IMR-90 (cell line): ENCODE measurements around the gene KCP. TPM values are rescaled to one million over a fixed set of nuclear protein-coding genes. Genes with fewer than 3 reads are reported as not detected.

ENCODE experiments used
- ATAC-seq: fragments of 200-7000 bp; cut with Tn5 transposase; 2 replicates; pipeline ENCODE4 v1.9.1; 2020; ENCODE audit warnings: low read depth, mild to moderate bottlenecking, moderate library complexity
- BruUV-seq: library from RNA; stranded (reverse); fragments of 400-500 nt; replicated peaks from 2 replicates; lab custom pipeline; 2021; lab: Mats Ljungman, UMichigan
- CTCF ChIA-PET: fragments of 300-600 bp; formaldehyde crosslinking; extraction: SDS; loops from one replicate; lab custom pipeline; 2021; ENCODE audit warnings: antibody characterized with exemption; lab: Yijun Ruan, JAX
- POLR2A ChIA-PET: fragments of 300-600 bp; sonication (Branson Sonifier 250); formaldehyde crosslinking; loops from one replicate; lab custom pipeline; 2022; ENCODE audit warnings: antibody characterized with exemption; ENCODE audit not compliant: unreplicated experiment; lab: Charles Lee
- DNase-seq: peaks from one replicate; pipeline ENCODE4 v3.0.0; 2013
- H2AFZ ChIP-seq: replicated peaks from 2 replicates; pipeline ENCODE3; 2013; ENCODE audit warnings: low read length, mild to moderate bottlenecking; ENCODE audit not compliant: poor library complexity
- H2AK5ac ChIP-seq: 2 replicates; pipeline ENCODE4 v1.6.1; 2013; ENCODE audit warnings: low read depth, low read length, inconsistent platforms
- H2AK9ac ChIP-seq: replicated peaks from 2 replicates; pipeline ENCODE3; 2013; ENCODE audit warnings: mild to moderate bottlenecking, low read depth, low read length, moderate library complexity; ENCODE audit not compliant: poor library complexity
- H2BK120ac ChIP-seq: 2 replicates; pipeline ENCODE4 v1.6.1; 2013; ENCODE audit warnings: low read depth, low read length, inconsistent platforms
- H2BK15ac ChIP-seq: 3 replicates; pipeline ENCODE4 v1.6.1; 2013; ENCODE audit warnings: low read depth, low read length, inconsistent platforms
- H2BK20ac ChIP-seq: 2 replicates; pipeline ENCODE4 v1.6.1; 2013; ENCODE audit warnings: low read depth, mild to moderate bottlenecking, inconsistent platforms, low read length, moderate library complexity
- H2BK5ac ChIP-seq: 2 replicates; pipeline ENCODE4 v1.6.1; 2013; ENCODE audit warnings: mild to moderate bottlenecking, low read depth, low read length, inconsistent platforms; ENCODE audit not compliant: poor library complexity, severe bottlenecking
- H3K14ac ChIP-seq: replicated peaks from 2 replicates; pipeline ENCODE4 v1.6.1; 2013; ENCODE audit warnings: low read depth, low read length, inconsistent platforms
- H3K18ac ChIP-seq: 2 replicates; pipeline ENCODE4 v1.6.1; 2013; ENCODE audit warnings: low read depth, low read length, control low read depth
- H3K23ac ChIP-seq: 2 replicates; pipeline ENCODE4 v1.6.1; 2013; ENCODE audit warnings: low read depth, low read length, inconsistent platforms
- H3K27ac ChIP-seq: 2 replicates; pipeline ENCODE4 v1.5.1; 2013; ENCODE audit warnings: mild to moderate bottlenecking, control low read depth, low read length; ENCODE audit not compliant: insufficient read depth
- H3K27me3 ChIP-seq: 2 replicates; pipeline ENCODE4 v1.6.1; 2013; ENCODE audit warnings: low read length; ENCODE audit not compliant: control insufficient read depth, insufficient read depth
- H3K36me3 ChIP-seq: 2 replicates; pipeline ENCODE4 v1.6.1; 2013; ENCODE audit warnings: low read length, mixed read lengths; ENCODE audit not compliant: control insufficient read depth, insufficient read depth
- H3K4ac ChIP-seq: 2 replicates; pipeline ENCODE4 v1.6.1; 2013; ENCODE audit warnings: low read depth, low read length, inconsistent platforms
- H3K4me1 ChIP-seq: 2 replicates; pipeline ENCODE4 v1.6.1; 2013; ENCODE audit warnings: low read length, mixed read lengths; ENCODE audit not compliant: control insufficient read depth, insufficient read depth
- H3K4me2 ChIP-seq: 2 replicates; pipeline ENCODE4 v1.6.1; 2013; ENCODE audit warnings: low read depth, mild to moderate bottlenecking, control low read depth, low read length, moderate library complexity
- H3K4me3 ChIP-seq: 2 replicates; pipeline ENCODE4 v1.5.1; 2013; ENCODE audit warnings: low read depth, mild to moderate bottlenecking, control low read depth, low read length, moderate library complexity; ENCODE audit not compliant: insufficient read depth
- H3K56ac ChIP-seq: 2 replicates; pipeline ENCODE4 v1.6.1; 2013; ENCODE audit warnings: low read length, inconsistent platforms; ENCODE audit not compliant: insufficient read depth; ENCODE audit errors: extremely low read depth
- H3K79me1 ChIP-seq, 2 experiments: 2 replicates each; pipeline ENCODE4 v1.6.1; 2013; ENCODE audit warnings: low read length in 2 of 2, inconsistent platforms in 1 of 2, low read depth in 1 of 2
- H3K9ac ChIP-seq: 2 replicates; pipeline ENCODE4 v1.6.1; 2013; ENCODE audit warnings: low read depth, low read length, control low read depth
- H3K9me1 ChIP-seq: 2 replicates; pipeline ENCODE4 v1.6.1; 2013; ENCODE audit warnings: low read length, inconsistent platforms; ENCODE audit not compliant: insufficient read depth
- H3K9me3 ChIP-seq: 2 replicates; pipeline ENCODE4 v1.6.1; 2013; ENCODE audit warnings: low read length; ENCODE audit not compliant: control insufficient read depth, insufficient read depth
- H4K20me1 ChIP-seq: 2 replicates; pipeline ENCODE4 v1.6.1; 2013; ENCODE audit warnings: low read length, inconsistent platforms; ENCODE audit not compliant: insufficient read depth
- H4K5ac ChIP-seq: 2 replicates; pipeline ENCODE4 v1.6.1; 2013; ENCODE audit warnings: mild to moderate bottlenecking, low read depth, low read length, control low read depth
- H4K8ac ChIP-seq, 2 experiments: 2 replicates each; pipeline ENCODE4 v1.6.1; 2013; ENCODE audit warnings: low read depth in 2 of 2, low read length in 2 of 2, control low read depth in 1 of 2, inconsistent platforms in 1 of 2
- H4K91ac ChIP-seq: 2 replicates; pipeline ENCODE4 v1.6.1; 2013; ENCODE audit warnings: low read depth, low read length, inconsistent platforms; ENCODE audit not compliant: insufficient read depth
- BHLHE40 ChIP-seq: fragments of 150-350 bp; IDR thresholded peaks from 2 replicates; pipeline ENCODE4 v1.6.1; 2016; ENCODE audit warnings: mild to moderate bottlenecking, low read depth, low read length
- CHD1 ChIP-seq: IDR thresholded peaks from 2 replicates; pipeline ENCODE4 v1.6.1; 2012; ENCODE audit warnings: low read depth, low read length, improper control_type of control experiment
- FOS ChIP-seq: fragments of 150-350 bp; IDR thresholded peaks from 2 replicates; pipeline ENCODE4 v1.6.1; 2016; ENCODE audit warnings: low read depth, low read length
- MAZ ChIP-seq: IDR thresholded peaks from 2 replicates; pipeline ENCODE4 v1.6.1; 2012; ENCODE audit warnings: low read depth, mild to moderate bottlenecking, low read length, improper control_type of control experiment, moderate library complexity, borderline replicate concordance
- MXI1 ChIP-seq: IDR thresholded peaks from 2 replicates; pipeline ENCODE4 v1.6.1; 2012; ENCODE audit warnings: low read depth, mild to moderate bottlenecking, low read length, moderate library complexity, borderline replicate concordance
- NFE2L2 ChIP-seq: fragments of 150-350 bp; IDR thresholded peaks from 2 replicates; pipeline ENCODE4 v1.6.1; 2016; ENCODE audit warnings: low read depth, mild to moderate bottlenecking, low read length
- POLR2A ChIP-seq: IDR thresholded peaks from 2 replicates; pipeline ENCODE4 v1.6.1; 2012; ENCODE audit warnings: mild to moderate bottlenecking, low read depth, low read length
- RAD21 ChIP-seq: IDR thresholded peaks from 2 replicates; pipeline ENCODE4 v1.6.1; 2012; ENCODE audit warnings: low read length, improper control_type of control experiment
- RCOR1 ChIP-seq: IDR thresholded peaks from 2 replicates; pipeline ENCODE4 v1.6.1; 2012; ENCODE audit warnings: mild to moderate bottlenecking, low read length, improper control_type of control experiment; ENCODE audit not compliant: insufficient replicate concordance
- RFX5 ChIP-seq: IDR thresholded peaks from 2 replicates; pipeline ENCODE4 v1.8.0; 2012; ENCODE audit warnings: low read depth, mild to moderate bottlenecking, low read length, moderate library complexity
- SMC3 ChIP-seq: fragments of 150-350 bp; IDR thresholded peaks from 2 replicates; pipeline ENCODE4 v1.6.1; 2016; ENCODE audit warnings: low read depth, mild to moderate bottlenecking, antibody characterized with exemption, low read length, moderate library complexity
- WGBS, 2 experiments: methylation state at CpG; one replicate each; pipeline versions ENCODE4 v1.1.5 to v1.1.7; 2013; ENCODE audit warnings: missing lambda C conversion rate in 2 of 2; ENCODE audit not compliant: insufficient read length in 1 of 2; ENCODE audit errors: extremely low coverage in 2 of 2; 5-methylcytosine and 5-hydroxymethylcytosine counted together
- dilution Hi-C: fragments of 300-500 bp; cut with HindIII; formaldehyde crosslinking; loops from one replicate; pipeline ENCODE4 v1.14.3; 2018; ENCODE audit warnings: low sequenced_read_pairs; ENCODE audit not compliant: unreplicated experiment
- in situ Hi-C: fragments of 300-500 bp; cut with MboI; formaldehyde crosslinking; loops from 3 replicates; pipeline ENCODE4 v1.14.3; 2019; ENCODE audit warnings: low sequenced_read_pairs, inconsistent platforms, mixed read lengths
- intact Hi-C: fragments of 100-400 bp; cut with micrococcal nuclease; formaldehyde crosslinking; loops from 2 replicates; pipeline ENCODE4 v1.10.0; 2022
- polyA plus RNA-seq, 3 experiments: library from polyadenylated mRNA; depleted of rRNA; stranded (reverse); fragments of >200 nt; gene quantifications; 2 replicates each; pipeline ENCODE4 v1.2.3, GENCODE V29; 2012; ENCODE audit warnings: low replicate concordance in 1 of 3
- total RNA-seq: library from RNA; depleted of rRNA; stranded (reverse); fragments of >200 nt; gene quantifications from 2 replicates; pipeline ENCODE4 v1.2.3, GENCODE V29; 2012
- TF ChIP-seq, protein P1 (sequence below): conservative IDR thresholded peaks from 2 replicates; pipeline ENCODE4 v1.5.1; 2012; ENCODE audit warnings: mild to moderate bottlenecking, low read depth, low read length, improper control_type of control experiment
- TF ChIP-seq, protein P2 (sequence below): fragments of 150-350 bp; IDR thresholded peaks from 2 replicates; pipeline ENCODE4 v1.6.1; 2016; ENCODE audit warnings: low read depth, mild to moderate bottlenecking, low read length, moderate library complexity, borderline replicate concordance
- TF ChIP-seq, protein P3 (sequence below): fragments of 150-350 bp; IDR thresholded peaks from 2 replicates; pipeline ENCODE4 v1.6.1; 2017; ENCODE audit warnings: mild to moderate bottlenecking, antibody characterized with exemption, low read length, low read depth

KCP gene
- total and polyA plus RNA-seq, 2 of the 4 experiments (the other 2 are of a cell fraction) = 0.03 TPM; not detected in 1

GRCh38 chr7:128909625-128910568, 612 bp downstream of the KCP start:
- H2BK15ac ChIP-seq = no peak overlapping the region
- no peak overlapping the region for H2AK9ac ChIP-seq
- H3K56ac ChIP-seq = no peak overlapping the region
- no peak overlapping the region for H4K5ac ChIP-seq
- intact Hi-C loops = no loop called here
- peak; percentile 70 for ATAC-seq
- no peak overlapping the region for H3K18ac ChIP-seq
- H3K27me3 ChIP-seq = peaks cover 69% of the 10 kb centered on the region
- H3K4me2 ChIP-seq = peak overlapping the region; percentile 31; the same call in 1 of the 2 replicates
- no peak overlapping the region for H4K91ac ChIP-seq
- no peaks in the 10 kb centered on the region for H3K4me1 ChIP-seq
- H3K14ac ChIP-seq = no peak overlapping the region
- H3K27ac ChIP-seq = no peak overlapping the region
- BruUV-seq = no TSS peak
- no peaks in the 10 kb centered on the region for H3K36me3 ChIP-seq
- H3K9me3 ChIP-seq = no peaks in the 10 kb centered on the region
- no peaks in the 10 kb centered on the region for H3K79me1 ChIP-seq
- dilution Hi-C loops = no loop called here
- in situ Hi-C loops = no loop called here
- no peaks in the 10 kb centered on the region for H4K20me1 ChIP-seq
- H3K4me3 ChIP-seq = peak overlapping the region; percentile 9; the same call in 1 of the 2 replicates
- no peaks in the 10 kb centered on the region for H3K9me1 ChIP-seq
- no peak overlapping the region for H2BK20ac ChIP-seq
- H2BK120ac ChIP-seq = no peak overlapping the region
- POLR2A ChIA-PET = no interaction called here
- H4K8ac ChIP-seq = no peak overlapping the region; a peak in 1 of 4 replicates
- CTCF ChIA-PET = interaction anchor here (1.4 to 1.9 kb wide), 2 partner anchors 26 to 182 kb away, joined by 4 to 6 read pairs; no protein-coding TSS in a partner anchor
- no peak overlapping the region for H3K23ac ChIP-seq
- no peak overlapping the region for H2AK5ac ChIP-seq
- no peak overlapping the region for H3K4ac ChIP-seq
- H2AFZ ChIP-seq = peak overlapping the region; percentile 95
- no peak overlapping the region for H2BK5ac ChIP-seq
- DNase-seq = peak; percentile 23
- H3K9ac ChIP-seq = no peak overlapping the region
- 9% methylated on average over 6 of the region's 42 CpGs; no CpG with 5 or more reads in 1 of the 2 experiments for WGBS, 2 experiments
- TF ChIP-seq CHD1 = no peak
- TF ChIP-seq RFX5 = no peak
- TF ChIP-seq, protein P1, sequence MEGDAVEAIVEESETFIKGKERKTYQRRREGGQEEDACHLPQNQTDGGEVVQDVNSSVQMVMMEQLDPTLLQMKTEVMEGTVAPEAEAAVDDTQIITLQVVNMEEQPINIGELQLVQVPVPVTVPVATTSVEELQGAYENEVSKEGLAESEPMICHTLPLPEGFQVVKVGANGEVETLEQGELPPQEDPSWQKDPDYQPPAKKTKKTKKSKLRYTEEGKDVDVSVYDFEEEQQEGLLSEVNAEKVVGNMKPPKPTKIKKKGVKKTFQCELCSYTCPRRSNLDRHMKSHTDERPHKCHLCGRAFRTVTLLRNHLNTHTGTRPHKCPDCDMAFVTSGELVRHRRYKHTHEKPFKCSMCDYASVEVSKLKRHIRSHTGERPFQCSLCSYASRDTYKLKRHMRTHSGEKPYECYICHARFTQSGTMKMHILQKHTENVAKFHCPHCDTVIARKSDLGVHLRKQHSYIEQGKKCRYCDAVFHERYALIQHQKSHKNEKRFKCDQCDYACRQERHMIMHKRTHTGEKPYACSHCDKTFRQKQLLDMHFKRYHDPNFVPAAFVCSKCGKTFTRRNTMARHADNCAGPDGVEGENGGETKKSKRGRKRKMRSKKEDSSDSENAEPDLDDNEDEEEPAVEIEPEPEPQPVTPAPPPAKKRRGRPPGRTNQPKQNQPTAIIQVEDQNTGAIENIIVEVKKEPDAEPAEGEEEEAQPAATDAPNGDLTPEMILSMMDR = no peak
- TF ChIP-seq, protein P2, sequence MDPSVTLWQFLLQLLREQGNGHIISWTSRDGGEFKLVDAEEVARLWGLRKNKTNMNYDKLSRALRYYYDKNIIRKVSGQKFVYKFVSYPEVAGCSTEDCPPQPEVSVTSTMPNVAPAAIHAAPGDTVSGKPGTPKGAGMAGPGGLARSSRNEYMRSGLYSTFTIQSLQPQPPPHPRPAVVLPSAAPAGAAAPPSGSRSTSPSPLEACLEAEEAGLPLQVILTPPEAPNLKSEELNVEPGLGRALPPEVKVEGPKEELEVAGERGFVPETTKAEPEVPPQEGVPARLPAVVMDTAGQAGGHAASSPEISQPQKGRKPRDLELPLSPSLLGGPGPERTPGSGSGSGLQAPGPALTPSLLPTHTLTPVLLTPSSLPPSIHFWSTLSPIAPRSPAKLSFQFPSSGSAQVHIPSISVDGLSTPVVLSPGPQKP = no peak
- no peak for TF ChIP-seq MAZ
- no peak for TF ChIP-seq RCOR1
- TF ChIP-seq FOS = no peak
- TF ChIP-seq BHLHE40 = no peak
- TF ChIP-seq MXI1 = no peak
- TF ChIP-seq SMC3 = no peak
- TF ChIP-seq, protein P3, sequence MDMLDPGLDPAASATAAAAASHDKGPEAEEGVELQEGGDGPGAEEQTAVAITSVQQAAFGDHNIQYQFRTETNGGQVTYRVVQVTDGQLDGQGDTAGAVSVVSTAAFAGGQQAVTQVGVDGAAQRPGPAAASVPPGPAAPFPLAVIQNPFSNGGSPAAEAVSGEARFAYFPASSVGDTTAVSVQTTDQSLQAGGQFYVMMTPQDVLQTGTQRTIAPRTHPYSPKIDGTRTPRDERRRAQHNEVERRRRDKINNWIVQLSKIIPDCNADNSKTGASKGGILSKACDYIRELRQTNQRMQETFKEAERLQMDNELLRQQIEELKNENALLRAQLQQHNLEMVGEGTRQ = no peak
- TF ChIP-seq POLR2A = no peak
- TF ChIP-seq NFE2L2 = no peak
- TF ChIP-seq RAD21 = no peak
